ENCODE data around the gene NRM. TPM values are rescaled to one million over a fixed set of nuclear protein-coding genes. Genes with fewer than 3 reads are reported as not detected.

Gene NRM
- total RNA-seq, 1 experiment from 2014 or later: 31.2 TPM

GRCh38 chr6:30720738-30721197 is 30.0 kb upstream of the NRM start (continued):
- no peak for TF ChIP-seq TCF7 (CRISPR knock-in tag; IDR thresholded peaks at IDR 0.05; ENCODE audit: low read depth)
- TF ChIP-seq ZNF263 (CRISPR knock-in tag; IDR thresholded peaks at IDR 0.05; ENCODE audit: low read depth): no peak
- no peak for TF ChIP-seq MYBL2 (CRISPR knock-in tag; IDR thresholded peaks at IDR 0.05)
- peak; percentile 32; the same call in 1 of the 2 replicates for TF ChIP-seq PRRX2 (CRISPR knock-in tag; IDR thresholded peaks at IDR 0.05)

- peak; percentile 97 for DNase-seq (ENCODE audit: low spot score)
- Mint-ChIP-seq H3K27me3 (ENCODE audit: low read depth) (no peaks in the 10 kb centered on the region), H3K27ac (peak within 1 kb of the TSS; percentile 100), H3K9me3 (no peaks in the 10 kb centered on the region), H3K4me1 (peaks cover 54% of the 10 kb centered on the region), H3K4me3 (peak within 1 kb of the TSS; percentile 99), H3K36me3 (peaks cover 52% of the 10 kb centered on the region)
- peak; percentile 73 for ATAC-seq
- ChIA-PET POLR2A (interaction anchor here (0.6 to 1.9 kb wide), 6 partner anchors 17 to 105 kb away, joined by 3 to 8 read pairs (median 4); partner anchors contain the start of gene DHX16), CTCF (interaction anchor here (1.0 to 6.0 kb wide), 7 partner anchors 11 to 254 kb away, joined by 3 to 54 read pairs (median 10); partner anchors contain the start of gene DHX16)
- no peak for TF ChIP-seq AR (CRISPR knock-in tag; IDR thresholded peaks at IDR 0.05)
- no peak for TF ChIP-seq ZMAT4 (CRISPR knock-in tag; IDR thresholded peaks at IDR 0.05)
- no peak for TF ChIP-seq ERG (CRISPR knock-in tag; IDR thresholded peaks at IDR 0.05)
- TF ChIP-seq ATF3 (CRISPR knock-in tag; conservative IDR thresholded peaks at IDR 0.05): no peak
- TF ChIP-seq SMAD4 (CRISPR knock-in tag; IDR thresholded peaks at IDR 0.05): no peak
- TF ChIP-seq JAZF1 (CRISPR knock-in tag; IDR thresholded peaks at IDR 0.05): no peak
- peak; percentile 24; the same call in 1 of the 2 replicates for TF ChIP-seq MAX (CRISPR knock-in tag; IDR thresholded peaks at IDR 0.05)
- no peak for TF ChIP-seq NR2C2 (CRISPR knock-in tag; IDR thresholded peaks at IDR 0.05)
- TF ChIP-seq ZNF232 (CRISPR knock-in tag; IDR thresholded peaks at IDR 0.05): no peak
- TF ChIP-seq USF1 (CRISPR knock-in tag; IDR thresholded peaks at IDR 0.05): peak; percentile 61; the same call in 1 of the 2 replicates
- no peak for TF ChIP-seq CREM (CRISPR knock-in tag; IDR thresholded peaks at IDR 0.05)
- no peak for TF ChIP-seq SMAD3 (CRISPR knock-in tag; IDR thresholded peaks at IDR 0.05; ENCODE audit: borderline replicate concordance)
- TF ChIP-seq AFF4 (CRISPR knock-in tag; IDR thresholded peaks at IDR 0.05; ENCODE audit: borderline replicate concordance): no peak
- no peak for TF ChIP-seq ZNF219 (CRISPR knock-in tag; IDR thresholded peaks at IDR 0.05; ENCODE audit: borderline replicate concordance)
- TF ChIP-seq E2F5 (CRISPR knock-in tag; IDR thresholded peaks at IDR 0.05): peak; percentile 77; the same call in 1 of the 2 replicates
- TF ChIP-seq IRF1 (CRISPR knock-in tag; IDR thresholded peaks at IDR 0.05): no peak
These were observed 29.3 kb upstream of the NRM start, which contains the start of gene TUBB for GRCh38 chr6:30719791-30720737. Gene TUBB, plus strand, starts transcription at chr6:30720352. Its CDS starts 155 bp downstream, at chr6:30720507.

Measured in WTC11 (cell line).